AG09309 (cell line): ENCODE data around the gene LYVE1.

Experiments used
- DNase-seq: peaks from one replicate; pipeline ENCODE4 v3.0.0-alpha.2; 2010; ENCODE audit warnings: low read depth
- H3K4me3 ChIP-seq: 2 replicates; pipeline ENCODE4 v1.5.1; 2011; ENCODE audit warnings: mild to moderate bottlenecking, low read depth, low read length, moderate library complexity; ENCODE audit not compliant: control insufficient read depth
- TF ChIP-seq, protein P1 (sequence below): IDR thresholded peaks from 2 replicates; pipeline ENCODE4 v1.5.1; 2011; ENCODE audit warnings: mild to moderate bottlenecking, low read depth, low read length, inconsistent platforms; ENCODE audit not compliant: insufficient read depth, control insufficient read depth; ENCODE audit errors: missing control alignments

Gene LYVE1

DNA sequence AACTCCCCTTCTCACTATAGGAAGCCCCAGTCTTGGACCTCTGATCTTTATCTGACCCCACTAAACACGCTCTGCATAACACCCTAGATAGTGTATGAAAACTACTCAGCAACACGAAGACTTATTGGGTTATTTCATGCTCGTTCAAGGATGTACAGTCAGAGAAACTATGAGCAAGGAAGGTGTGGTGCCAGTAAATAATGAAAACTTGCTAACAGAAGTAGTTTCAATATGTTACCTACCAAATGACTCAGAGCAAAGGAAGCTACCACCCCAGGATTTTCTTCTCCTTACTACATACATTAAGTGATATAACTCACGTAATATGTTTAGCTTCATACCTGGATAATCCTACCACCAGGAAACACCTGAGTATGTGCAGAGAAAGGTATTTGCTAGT lies 25.9 kb upstream of the LYVE1 start:
- H3K4me3 ChIP-seq: no peak overlapping the region
- DNase-seq: no peak

DNA sequence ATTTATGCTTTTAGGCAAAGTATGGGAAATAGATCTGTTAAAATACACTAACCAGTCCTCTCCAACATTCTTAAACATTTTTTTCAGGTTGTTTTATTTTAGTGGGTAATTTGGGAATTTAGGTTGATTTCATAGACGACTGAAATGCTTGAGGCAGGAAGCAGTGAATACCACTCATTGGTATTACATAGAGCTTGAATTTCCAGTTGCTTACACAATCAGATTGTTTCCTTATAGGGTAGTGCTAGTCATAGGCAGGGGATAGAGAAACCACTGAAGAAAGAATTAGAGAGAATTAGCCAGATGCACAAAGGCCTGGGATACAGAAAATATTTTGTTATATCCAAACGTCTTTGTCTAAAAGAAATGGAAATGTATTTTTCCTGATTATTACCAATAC lies 23.9 kb upstream of the LYVE1 start:
- no peak overlapping the region for H3K4me3 ChIP-seq
- TF ChIP-seq, protein P1, sequence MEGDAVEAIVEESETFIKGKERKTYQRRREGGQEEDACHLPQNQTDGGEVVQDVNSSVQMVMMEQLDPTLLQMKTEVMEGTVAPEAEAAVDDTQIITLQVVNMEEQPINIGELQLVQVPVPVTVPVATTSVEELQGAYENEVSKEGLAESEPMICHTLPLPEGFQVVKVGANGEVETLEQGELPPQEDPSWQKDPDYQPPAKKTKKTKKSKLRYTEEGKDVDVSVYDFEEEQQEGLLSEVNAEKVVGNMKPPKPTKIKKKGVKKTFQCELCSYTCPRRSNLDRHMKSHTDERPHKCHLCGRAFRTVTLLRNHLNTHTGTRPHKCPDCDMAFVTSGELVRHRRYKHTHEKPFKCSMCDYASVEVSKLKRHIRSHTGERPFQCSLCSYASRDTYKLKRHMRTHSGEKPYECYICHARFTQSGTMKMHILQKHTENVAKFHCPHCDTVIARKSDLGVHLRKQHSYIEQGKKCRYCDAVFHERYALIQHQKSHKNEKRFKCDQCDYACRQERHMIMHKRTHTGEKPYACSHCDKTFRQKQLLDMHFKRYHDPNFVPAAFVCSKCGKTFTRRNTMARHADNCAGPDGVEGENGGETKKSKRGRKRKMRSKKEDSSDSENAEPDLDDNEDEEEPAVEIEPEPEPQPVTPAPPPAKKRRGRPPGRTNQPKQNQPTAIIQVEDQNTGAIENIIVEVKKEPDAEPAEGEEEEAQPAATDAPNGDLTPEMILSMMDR: no peak
- DNase-seq: peak; percentile 86

More for the DNA sequence above, 25.9 kb upstream of the LYVE1 start:
- TF ChIP-seq, protein P1: no peak

DNA sequence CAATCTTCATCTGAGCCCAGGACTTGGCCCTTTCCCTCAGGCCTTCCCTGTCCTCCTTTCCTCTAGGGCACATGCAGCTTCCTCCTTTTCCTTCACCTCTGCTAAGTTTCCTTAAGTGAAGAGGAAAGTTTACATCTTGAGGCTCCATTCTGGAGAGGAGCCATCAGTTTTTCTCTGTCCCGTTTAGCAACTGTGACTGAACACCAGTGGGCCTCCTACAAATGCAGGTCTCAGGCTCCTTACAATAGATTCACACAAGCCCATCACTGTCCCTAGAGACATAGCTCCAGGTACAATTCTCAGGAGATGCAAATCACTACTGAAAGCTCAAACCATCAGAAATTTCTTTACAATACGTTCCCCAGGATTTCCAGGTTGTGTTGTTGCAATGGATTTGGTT lies 23.3 kb upstream of the LYVE1 start:
- no peak overlapping the region for H3K4me3 ChIP-seq
- TF ChIP-seq, protein P1: no peak
- DNase-seq: no peak

DNA sequence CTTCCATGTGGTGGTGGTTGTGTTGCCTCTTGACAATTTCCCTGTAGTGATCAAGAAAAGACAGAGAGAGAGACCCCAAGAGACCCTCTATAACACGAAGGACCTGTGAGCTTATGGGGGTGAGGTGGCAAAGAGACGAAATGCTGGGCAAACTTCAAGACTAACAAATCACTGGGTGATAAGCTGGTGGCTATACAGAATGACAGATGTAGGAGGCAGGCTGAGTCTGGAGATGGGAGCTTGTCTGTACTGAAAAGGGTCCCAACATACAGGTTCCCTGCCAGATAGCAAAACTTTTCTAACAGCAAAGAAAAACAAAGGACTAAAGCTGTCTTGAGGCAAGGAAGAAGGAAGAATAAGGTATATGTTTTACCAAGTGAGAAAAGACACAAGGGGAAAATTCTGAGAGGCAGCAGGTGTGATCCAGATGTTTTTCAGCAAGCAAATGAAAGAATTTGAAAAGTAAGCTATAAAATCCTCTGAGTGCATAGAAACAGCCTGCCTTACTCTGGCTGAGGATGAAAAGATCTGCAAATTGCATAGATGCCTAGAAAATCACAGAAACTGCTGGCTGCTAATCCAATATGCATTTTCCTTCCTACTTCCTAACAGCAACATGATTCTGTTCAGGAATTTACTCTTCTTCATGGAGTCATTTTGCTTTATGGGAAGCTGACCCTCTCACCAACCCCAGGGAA lies 21.9 kb upstream of the LYVE1 start:
- DNase-seq: no peak
- H3K4me3 ChIP-seq: no peak overlapping the region
- TF ChIP-seq, protein P1: no peak

DNA sequence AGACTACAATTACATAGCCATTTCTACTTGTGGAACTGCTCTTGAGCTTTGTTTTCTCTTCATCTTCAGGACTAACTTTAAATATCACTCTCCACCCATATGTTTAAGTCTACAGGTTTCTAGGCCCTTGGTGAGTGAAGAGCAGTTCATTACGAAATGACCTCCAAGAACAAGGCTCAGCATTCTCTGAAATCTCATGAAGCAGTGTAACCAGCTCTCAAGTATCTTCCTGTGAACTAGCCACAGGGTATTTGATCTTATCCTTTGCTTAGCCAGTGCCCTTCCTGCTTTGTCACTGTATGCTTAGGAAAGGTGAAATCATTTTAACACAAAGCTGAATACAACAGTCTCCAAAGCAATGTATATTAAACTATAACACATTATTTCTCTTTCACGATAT lies 20.4 kb upstream of the LYVE1 start:
- DNase-seq: no peak
- H3K4me3 ChIP-seq: no peak overlapping the region
- TF ChIP-seq, protein P1: no peak

DNA sequence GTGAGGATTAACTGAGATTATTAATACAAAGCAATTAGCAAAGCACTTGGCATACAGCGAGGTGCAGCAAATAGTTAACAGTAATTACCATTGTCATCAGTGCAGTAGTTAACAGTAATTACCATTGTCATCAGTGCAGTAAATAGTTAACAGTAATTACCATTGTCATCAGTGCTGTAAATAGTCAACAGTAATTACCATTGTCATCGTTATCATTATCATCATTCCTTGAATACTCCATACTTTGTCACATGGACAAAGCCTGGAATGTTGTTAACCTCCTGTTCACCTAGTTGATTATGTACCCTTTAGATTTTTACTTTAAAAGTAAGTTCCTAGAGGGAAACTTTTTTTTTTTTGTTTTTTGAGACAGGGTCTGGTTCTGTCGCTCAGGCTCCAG lies 19.5 kb upstream of the LYVE1 start:
- no peak overlapping the region for H3K4me3 ChIP-seq
- TF ChIP-seq, protein P1: no peak
- no peak for DNase-seq
